Endothelial cell of umbilical vein (primary cell): ENCODE measurements around the gene KIAA0930.

Source experiments
- CTCF ChIP-seq, 2 donors: IDR thresholded peaks; 1 replicate in 1 of 2; 2 replicates in 1 of 2; pipeline ENCODE4 v1.5.1; 2011; ENCODE audit warnings: low read length in 2 of 2, mild to moderate bottlenecking in 2 of 2, moderate library complexity in 2 of 2, control low read depth in 1 of 2, inconsistent platforms in 1 of 2, low read depth in 1 of 2; ENCODE audit not compliant: insufficient read depth in 1 of 2; ENCODE audit errors: extremely low read depth in 1 of 2
- EZH2 ChIP-seq: IDR thresholded peaks from 2 replicates; pipeline ENCODE4 v1.6.1; 2012; ENCODE audit warnings: borderline replicate concordance, low read depth, mild to moderate bottlenecking, moderate library complexity, low read length, inconsistent platforms; ENCODE audit not compliant: severe bottlenecking
- GATA2 ChIP-seq: IDR thresholded peaks from 2 replicates; pipeline ENCODE4 v1.7.0; 2011; ENCODE audit warnings: low read depth, mild to moderate bottlenecking, moderate library complexity, mixed read lengths, low read length; ENCODE audit not compliant: insufficient read length, insufficient read depth
- POLR2A ChIP-seq: IDR thresholded peaks from 2 replicates; pipeline ENCODE4 v1.6.1; 2012; ENCODE audit warnings: low read depth, mild to moderate bottlenecking, control low read depth, low read length
- POLR2AphosphoS5 ChIP-seq: IDR thresholded peaks from 2 replicates; pipeline ENCODE4 v1.6.1; 2012; ENCODE audit warnings: low read depth, mild to moderate bottlenecking, control low read depth, low read length, moderate library complexity; ENCODE audit not compliant: insufficient read depth

- TF ChIP-seq GATA2 (no peak), CTCF (IDR thresholded peaks at IDR 0.05; ENCODE audit: extremely low read depth in 1 of 2, insufficient read depth in 1 of 2, low read depth in 1 of 2, low read length in 2 of 2) (no peak), POLR2A (no peak), EZH2 (no peak), POLR2AphosphoS5 (no peak)
Measured at GRCh38 chr22:45286854-45287551, 46.3 kb upstream of the KIAA0930 start.
